ENCODE data around the gene ZSCAN31.
"Not testable (repeated sequence)": the region's sequence is repeated elsewhere in the genome, so short reads cannot be mapped to it uniquely, and the experiment has no call there.

ZSCAN31 gene

DNA sequence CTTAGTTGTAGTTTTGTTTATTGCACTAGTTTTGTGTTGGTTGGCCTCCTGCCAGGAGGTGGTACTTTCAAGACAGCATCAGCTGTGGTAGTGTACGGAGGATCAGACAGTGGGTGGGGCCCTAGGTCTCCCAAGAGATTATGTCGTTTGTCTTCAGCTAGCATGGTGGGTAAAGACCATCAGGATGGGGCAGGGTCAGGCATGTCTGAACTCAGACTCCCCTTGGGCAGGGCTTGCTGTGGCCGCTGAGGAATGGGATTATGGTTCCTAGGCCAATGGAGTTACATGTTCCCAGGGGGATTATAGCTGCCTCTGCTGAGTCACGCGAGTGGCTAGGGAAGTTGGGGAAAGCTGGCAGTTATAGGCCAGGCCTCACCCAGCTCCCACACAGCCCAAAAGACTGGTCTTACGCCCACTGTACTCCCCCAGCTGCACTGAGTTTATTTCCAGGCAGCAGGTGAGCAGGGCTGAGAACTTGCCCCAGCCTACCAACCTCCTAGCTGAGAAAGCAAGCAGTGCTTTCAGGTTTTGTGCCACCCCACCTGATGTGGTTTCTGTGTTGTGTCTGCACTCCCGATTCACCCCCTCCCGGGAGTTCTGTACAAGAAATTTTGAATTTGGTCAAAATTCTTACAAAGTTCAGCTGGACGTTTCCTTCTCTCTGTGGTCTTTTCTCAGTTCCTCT is 24.7 kb downstream of the ZSCAN31 start:
- peaks cover 41% of the 10 kb centered on the region for H3K27me3 Mint-ChIP-seq
- no peaks in the 10 kb centered on the region for H3K4me1 Mint-ChIP-seq (ENCODE audit: low read depth)
- no peaks in the 10 kb centered on the region for H3K36me3 Mint-ChIP-seq (ENCODE audit: low read depth)
- H3K27ac Mint-ChIP-seq: no peak overlapping the region
- peaks cover 7% of the 10 kb centered on the region for H3K9me3 Mint-ChIP-seq
- H3K4me3 Mint-ChIP-seq: no peak overlapping the region

DNA sequence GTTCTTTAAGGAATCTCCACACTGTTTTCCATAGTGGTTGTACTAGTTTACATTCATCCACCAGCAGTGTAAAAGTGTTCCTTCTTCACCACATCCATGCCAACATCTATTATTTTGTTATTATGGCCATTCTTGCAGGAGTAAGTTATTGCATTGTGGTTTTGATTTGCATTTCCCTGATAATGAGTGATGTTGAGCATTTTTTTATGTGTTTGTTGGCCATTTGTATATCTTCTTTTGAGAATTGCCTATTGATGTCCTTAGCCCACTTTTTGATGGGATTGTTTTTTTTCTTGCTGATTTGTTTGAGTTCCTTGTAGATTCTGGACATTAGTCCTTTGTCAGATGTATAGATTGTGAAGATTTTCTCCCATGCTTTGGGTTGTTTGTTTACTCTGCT is 29.6 kb downstream of the ZSCAN31 start:
- peaks cover 18% of the 10 kb centered on the region for H3K4me1 Mint-ChIP-seq (ENCODE audit: low read depth)
- H3K27ac Mint-ChIP-seq; H3K4me3 Mint-ChIP-seq; H3K36me3 Mint-ChIP-seq (ENCODE audit: low read depth): not testable (repeated sequence)
- H3K9me3 Mint-ChIP-seq: peaks cover 12% of the 10 kb centered on the region
- H3K27me3 Mint-ChIP-seq: peaks cover 36% of the 10 kb centered on the region

DNA sequence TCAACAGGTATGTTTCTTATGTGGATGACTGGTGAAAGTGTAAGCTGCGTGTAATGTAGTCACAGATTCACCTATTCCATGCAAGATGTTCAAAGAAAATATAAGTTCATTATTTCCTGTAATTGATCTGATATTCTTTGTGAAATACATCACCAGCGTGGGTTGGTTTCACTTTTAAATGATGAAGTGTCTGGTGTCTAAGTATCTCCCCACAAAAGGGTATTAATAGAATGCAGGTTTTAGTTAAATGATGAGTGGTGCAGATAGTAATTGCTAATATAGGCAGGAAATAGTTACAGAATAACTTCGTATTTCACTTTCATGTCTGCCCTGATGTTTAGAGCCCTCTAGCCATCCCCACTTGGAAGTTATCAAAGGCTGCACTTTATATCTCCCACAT is 32.4 kb downstream of the ZSCAN31 start:
- Mint-ChIP-seq H3K4me1 (ENCODE audit: low read depth) (peaks cover 18% of the 10 kb centered on the region), H3K9me3 (peaks cover 12% of the 10 kb centered on the region), H3K4me3 (peak overlapping the region; percentile 14), H3K36me3 (ENCODE audit: low read depth) (peaks cover 10% of the 10 kb centered on the region), H3K27me3 (peaks cover 17% of the 10 kb centered on the region), H3K27ac (peak overlapping the region; percentile 50)

DNA sequence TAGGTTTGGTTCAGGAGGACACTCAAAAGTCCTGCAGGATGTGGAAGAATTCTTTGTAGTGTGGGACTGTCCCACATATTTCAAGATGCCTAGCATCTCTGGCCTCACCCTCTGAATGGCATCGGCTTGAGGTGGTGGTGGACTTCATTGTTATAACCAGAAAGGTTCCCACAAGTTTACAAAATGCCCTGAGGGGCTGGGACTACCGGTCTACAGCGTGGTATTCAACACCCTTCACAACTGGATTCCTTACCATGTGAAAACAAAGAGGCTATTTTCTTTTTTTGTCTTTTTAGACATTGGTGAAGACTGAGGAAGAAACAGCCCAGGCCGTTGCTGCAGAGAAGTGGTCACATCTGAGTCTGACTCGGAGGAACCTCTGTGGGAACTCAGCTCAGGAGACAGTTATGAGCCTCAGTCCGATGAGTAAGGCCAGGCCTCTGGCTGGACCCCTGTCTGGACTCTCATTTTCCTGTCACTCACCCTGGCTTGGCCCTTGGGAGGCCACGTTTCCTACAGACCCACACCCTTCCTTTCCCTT is 39.4 kb downstream of the ZSCAN31 start:
- no peaks in the 10 kb centered on the region for H3K27me3 Mint-ChIP-seq
- H3K27ac Mint-ChIP-seq: no peak overlapping the region
- peaks cover 11% of the 10 kb centered on the region for H3K36me3 Mint-ChIP-seq (ENCODE audit: low read depth)
- H3K4me3 Mint-ChIP-seq: no peak overlapping the region
- H3K9me3 Mint-ChIP-seq: no peaks in the 10 kb centered on the region
- H3K4me1 Mint-ChIP-seq (ENCODE audit: low read depth): no peaks in the 10 kb centered on the region

DNA sequence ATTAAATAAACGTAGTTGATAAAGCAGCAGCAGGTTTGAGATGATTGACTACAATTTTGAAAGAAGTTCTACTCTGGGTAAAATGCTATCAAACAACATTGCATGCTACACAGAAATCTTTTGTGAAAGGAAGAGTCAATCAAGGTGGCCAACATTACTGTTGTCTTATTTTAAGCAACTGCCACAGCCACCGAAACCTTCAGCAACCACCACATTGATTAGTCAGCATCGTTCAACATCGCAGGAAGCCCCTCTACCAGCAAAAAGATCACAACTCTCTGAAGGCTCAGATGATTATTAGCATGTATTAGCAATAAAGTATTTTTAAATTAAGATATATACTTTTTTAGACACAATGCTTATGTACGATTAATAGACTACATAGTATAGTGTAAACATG is 40.6 kb downstream of the ZSCAN31 start:
- H3K36me3 Mint-ChIP-seq (ENCODE audit: low read depth): peaks cover 4% of the 10 kb centered on the region
- H3K4me1 Mint-ChIP-seq (ENCODE audit: low read depth): no peaks in the 10 kb centered on the region

DNA sequence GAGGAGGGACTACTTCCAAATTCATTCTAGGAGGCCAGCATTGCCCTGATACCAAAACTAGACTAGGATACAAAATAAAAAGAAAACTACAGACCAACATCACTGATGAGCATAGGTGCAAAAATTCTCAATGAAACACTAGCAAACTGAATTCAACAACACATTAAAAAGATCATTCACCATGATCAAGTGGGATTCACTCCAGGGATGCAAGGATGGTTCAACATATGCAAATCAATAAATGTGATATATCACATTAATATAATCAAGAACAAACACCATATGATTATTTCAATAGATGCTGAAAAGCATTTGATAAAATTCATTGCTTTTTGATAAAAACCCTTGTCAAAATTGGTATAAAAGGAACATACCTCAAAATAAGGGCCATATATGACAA is 44.4 kb downstream of the ZSCAN31 start:
- Mint-ChIP-seq H3K36me3 (ENCODE audit: low read depth) (peaks cover 22% of the 10 kb centered on the region), H3K27me3 (no peaks in the 10 kb centered on the region), H3K4me1 (ENCODE audit: low read depth) (no peaks in the 10 kb centered on the region), H3K4me3 (no peak overlapping the region), H3K9me3 (no peaks in the 10 kb centered on the region), H3K27ac (no peak overlapping the region)

More for the DNA sequence above, 40.6 kb downstream of the ZSCAN31 start:
- H3K9me3 Mint-ChIP-seq: no peaks in the 10 kb centered on the region
- H3K27me3 Mint-ChIP-seq: no peaks in the 10 kb centered on the region
- H3K27ac Mint-ChIP-seq: no peak overlapping the region
- no peak overlapping the region for H3K4me3 Mint-ChIP-seq

DNA sequence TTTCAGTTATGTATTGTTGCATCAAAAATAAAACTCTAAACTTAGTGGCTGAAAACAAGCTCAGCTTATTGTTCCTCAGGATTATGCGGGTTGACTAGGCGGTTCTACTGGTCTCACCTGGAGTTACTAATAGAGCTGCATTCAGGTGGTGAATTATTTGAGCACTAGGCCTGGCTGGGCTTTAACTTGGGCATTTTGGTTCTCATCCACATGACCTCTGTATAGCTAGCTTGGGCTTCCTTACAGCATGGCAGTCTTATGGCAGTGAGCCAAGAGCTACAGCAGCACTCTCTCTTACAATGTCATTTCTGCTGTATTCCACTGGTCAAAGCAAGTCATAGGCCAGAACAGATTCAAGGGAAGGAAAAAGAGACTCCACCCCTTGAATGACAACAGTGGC is 53.0 kb downstream of the ZSCAN31 start:
- peaks cover 24% of the 10 kb centered on the region for H3K27me3 Mint-ChIP-seq
- peaks cover 10% of the 10 kb centered on the region for H3K4me1 Mint-ChIP-seq (ENCODE audit: low read depth)
- no peak overlapping the region for H3K27ac Mint-ChIP-seq
- H3K36me3 Mint-ChIP-seq (ENCODE audit: low read depth): peaks cover 48% of the 10 kb centered on the region
- no peak overlapping the region for H3K4me3 Mint-ChIP-seq
- H3K9me3 Mint-ChIP-seq: no peaks in the 10 kb centered on the region

DNA sequence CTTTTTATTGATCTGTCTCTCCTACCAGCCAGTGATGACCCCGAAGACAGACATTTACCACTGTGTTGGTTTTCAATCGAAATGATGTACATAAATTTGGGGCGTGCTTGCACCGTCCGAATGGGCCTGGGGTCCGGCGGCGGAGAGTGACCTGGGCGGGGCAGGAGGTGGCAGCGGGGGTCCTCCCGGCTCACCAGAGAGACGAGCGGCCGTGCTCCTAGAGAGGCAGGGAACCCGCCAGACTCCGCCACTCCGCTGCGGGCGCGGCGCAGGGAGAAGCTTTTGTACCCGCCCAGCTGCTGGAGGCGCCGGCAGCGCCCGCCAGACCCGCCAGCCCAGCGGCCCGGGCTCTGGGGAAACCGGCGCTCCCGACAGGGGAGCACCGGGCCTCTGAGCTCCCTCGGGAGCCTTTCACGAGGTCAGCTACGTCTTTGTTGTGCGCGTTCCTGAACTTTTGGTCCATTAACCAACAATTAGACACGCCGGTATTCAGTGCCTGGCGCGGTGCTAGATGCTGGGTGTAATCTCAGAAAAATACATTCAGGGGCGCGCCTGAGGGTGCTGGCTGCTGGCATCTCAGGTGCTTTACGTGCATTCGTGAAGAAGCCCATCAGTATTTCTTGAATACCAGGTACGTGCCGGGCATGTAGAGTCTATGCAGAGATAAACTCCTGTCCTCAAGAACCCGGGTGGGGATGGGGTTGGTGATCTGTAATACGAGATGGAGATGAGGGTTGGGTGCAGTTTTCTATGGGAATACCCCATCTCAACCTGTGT is 54.5 kb downstream of the ZSCAN31 start, which contains the start of gene PGBD1:
Gene PGBD1, plus strand, starts transcription at position 285 of the 777 bp plus-strand sequence. CDS start 2,242 bp downstream, outside the sequence.
- Mint-ChIP-seq H3K9me3 (no peaks in the 10 kb centered on the region), H3K27ac (no peak within 1 kb of the TSS), H3K27me3 (peaks cover 24% of the 10 kb centered on the region), H3K36me3 (ENCODE audit: low read depth) (peaks cover 46% of the 10 kb centered on the region), H3K4me3 (peak within 1 kb of the TSS; percentile 84), H3K4me1 (ENCODE audit: low read depth) (peaks cover 10% of the 10 kb centered on the region)

DNA sequence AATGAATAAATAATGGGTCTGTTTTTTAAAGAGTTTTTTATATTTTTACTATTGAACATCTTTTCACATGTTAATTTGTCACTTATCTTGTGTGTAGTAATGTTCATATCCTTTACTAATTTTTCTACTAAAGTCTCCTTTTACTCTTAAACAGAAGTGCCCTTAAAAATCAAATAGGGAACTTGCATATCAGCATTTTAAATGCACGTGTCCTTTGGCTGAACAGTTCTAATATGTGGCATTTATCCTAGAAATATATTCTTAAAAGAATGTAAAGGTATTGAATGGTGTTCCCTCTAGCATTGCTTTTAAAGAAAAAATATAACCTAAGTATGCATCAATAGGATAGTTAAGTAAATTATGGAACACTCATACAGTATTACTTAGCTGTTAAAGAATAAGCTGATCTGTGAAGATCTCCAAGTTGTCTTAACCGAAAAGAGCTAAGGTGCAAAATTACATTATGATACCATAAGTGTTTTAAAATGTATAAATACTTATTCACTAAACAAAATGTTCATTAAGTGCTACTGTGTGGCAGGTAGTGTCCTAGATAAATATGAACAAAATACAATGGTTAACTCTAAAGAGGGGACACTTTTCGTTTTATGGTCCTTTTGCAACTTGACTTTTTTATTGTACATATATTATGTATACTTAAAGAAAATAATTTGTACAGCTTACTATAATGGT is 55.2 kb downstream of the ZSCAN31 start:
- H3K27ac Mint-ChIP-seq: no peak overlapping the region
- peaks cover 10% of the 10 kb centered on the region for H3K4me1 Mint-ChIP-seq (ENCODE audit: low read depth)

DNA sequence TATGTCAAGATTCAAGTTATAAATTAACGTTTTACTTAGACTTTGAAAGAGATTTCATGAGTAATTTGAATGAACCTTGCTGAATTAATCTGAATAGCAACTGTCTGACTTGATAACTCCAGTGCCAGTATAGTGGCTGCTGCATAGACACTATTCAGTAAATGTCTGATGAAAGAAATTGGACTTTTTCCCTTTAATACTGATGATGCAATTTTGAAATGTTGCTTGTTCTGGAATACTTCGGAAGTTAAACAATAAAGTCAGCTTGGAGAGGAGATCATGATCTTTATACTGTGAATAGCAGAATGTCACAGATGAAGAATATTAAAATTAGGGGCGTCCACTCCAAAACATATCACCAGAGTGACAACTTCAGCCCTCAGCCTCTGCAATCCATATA is 58.2 kb downstream of the ZSCAN31 start:
- peaks cover 18% of the 10 kb centered on the region for H3K4me1 Mint-ChIP-seq (ENCODE audit: low read depth)

More for the DNA sequence above, 55.2 kb downstream of the ZSCAN31 start:
- peaks cover 46% of the 10 kb centered on the region for H3K36me3 Mint-ChIP-seq (ENCODE audit: low read depth)
- no peaks in the 10 kb centered on the region for H3K9me3 Mint-ChIP-seq
- H3K4me3 Mint-ChIP-seq: peak overlapping the region; percentile 84
- peaks cover 24% of the 10 kb centered on the region for H3K27me3 Mint-ChIP-seq

DNA sequence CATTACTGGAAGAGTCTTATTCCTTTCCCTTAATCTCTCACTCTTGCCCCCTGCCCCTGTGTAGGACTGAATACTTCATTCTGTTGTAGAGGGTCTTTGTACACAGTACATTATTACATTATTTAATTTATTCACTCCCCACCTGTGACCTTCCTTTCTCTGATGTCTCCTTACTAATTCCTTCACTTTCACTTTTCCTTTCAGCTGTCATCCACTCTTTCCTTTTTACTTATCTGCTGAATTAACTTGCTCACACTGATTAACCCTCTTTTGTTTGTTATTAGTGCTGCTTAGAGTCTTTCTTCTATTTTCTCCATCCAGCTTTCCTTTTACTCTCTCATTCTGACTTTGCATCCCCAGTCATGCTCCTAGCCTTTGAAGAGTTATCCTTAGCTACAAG is 61.1 kb downstream of the ZSCAN31 start:
- Mint-ChIP-seq H3K27ac (peak overlapping the region; percentile 7), H3K36me3 (ENCODE audit: low read depth) (peaks cover 43% of the 10 kb centered on the region), H3K27me3 (no peaks in the 10 kb centered on the region), H3K4me3 (no peak overlapping the region), H3K9me3 (no peaks in the 10 kb centered on the region), H3K4me1 (ENCODE audit: low read depth) (peaks cover 15% of the 10 kb centered on the region)

More for the DNA sequence above, 58.2 kb downstream of the ZSCAN31 start:
- H3K9me3 Mint-ChIP-seq: no peaks in the 10 kb centered on the region
- H3K27ac Mint-ChIP-seq: no peak overlapping the region
- H3K27me3 Mint-ChIP-seq: peaks cover 10% of the 10 kb centered on the region
- peaks cover 47% of the 10 kb centered on the region for H3K36me3 Mint-ChIP-seq (ENCODE audit: low read depth)
- no peak overlapping the region for H3K4me3 Mint-ChIP-seq

Measured in stimulated activated naive CD8-positive, alpha-beta T cell treated with anti-CD3 and anti-CD28 coated beads, Interleukin-15, Interleukin-2, amounts not matched to agents 100 ng/mL and 50 ng/mL, for 24 hours (primary cell).